22Rv1 (cell line): ENCODE results near the gene ZNF563.

ENCODE experiments used
- ZFX ChIP-seq: fragments of 450-650 bp; IDR thresholded peaks from 2 replicates; pipeline ENCODE4 v1.6.1; 2017; ENCODE audit warnings: antibody characterized with exemption, borderline replicate concordance
- TF ChIP-seq, protein P1 (sequence below): fragments of 450-650 bp; IDR thresholded peaks from 2 replicates; pipeline ENCODE4 v1.5.1; 2017; ENCODE audit warnings: mild to moderate bottlenecking

DNA sequence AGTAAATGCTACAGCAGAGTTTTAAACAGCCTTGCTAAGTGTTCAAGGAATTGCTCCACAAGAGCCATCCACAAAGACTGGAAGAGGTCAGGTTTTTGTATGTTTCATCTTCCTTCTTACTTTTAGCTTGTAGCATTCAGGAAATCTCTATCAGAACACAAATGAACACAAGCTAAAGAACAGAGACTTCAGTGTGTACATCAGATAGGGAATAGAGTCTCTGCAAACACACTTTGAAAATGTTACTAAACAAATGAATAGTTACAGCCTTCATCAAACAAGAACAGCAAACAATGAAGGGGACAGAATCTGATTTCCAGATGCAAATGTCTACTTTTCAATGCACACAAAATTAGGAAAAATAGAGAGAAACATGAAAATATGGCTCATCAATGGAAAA, 7.7 kb downstream of the ZNF563 start:
- TF ChIP-seq, protein P1, sequence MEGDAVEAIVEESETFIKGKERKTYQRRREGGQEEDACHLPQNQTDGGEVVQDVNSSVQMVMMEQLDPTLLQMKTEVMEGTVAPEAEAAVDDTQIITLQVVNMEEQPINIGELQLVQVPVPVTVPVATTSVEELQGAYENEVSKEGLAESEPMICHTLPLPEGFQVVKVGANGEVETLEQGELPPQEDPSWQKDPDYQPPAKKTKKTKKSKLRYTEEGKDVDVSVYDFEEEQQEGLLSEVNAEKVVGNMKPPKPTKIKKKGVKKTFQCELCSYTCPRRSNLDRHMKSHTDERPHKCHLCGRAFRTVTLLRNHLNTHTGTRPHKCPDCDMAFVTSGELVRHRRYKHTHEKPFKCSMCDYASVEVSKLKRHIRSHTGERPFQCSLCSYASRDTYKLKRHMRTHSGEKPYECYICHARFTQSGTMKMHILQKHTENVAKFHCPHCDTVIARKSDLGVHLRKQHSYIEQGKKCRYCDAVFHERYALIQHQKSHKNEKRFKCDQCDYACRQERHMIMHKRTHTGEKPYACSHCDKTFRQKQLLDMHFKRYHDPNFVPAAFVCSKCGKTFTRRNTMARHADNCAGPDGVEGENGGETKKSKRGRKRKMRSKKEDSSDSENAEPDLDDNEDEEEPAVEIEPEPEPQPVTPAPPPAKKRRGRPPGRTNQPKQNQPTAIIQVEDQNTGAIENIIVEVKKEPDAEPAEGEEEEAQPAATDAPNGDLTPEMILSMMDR = no peak
- no peak for TF ChIP-seq ZFX
